B cell (primary cell): ENCODE results near the gene CAMSAP2. TPM values are rescaled to one million over a fixed set of nuclear protein-coding genes. Genes with fewer than 3 reads are reported as not detected.

Experiments used
- ATAC-seq: fragments of 200-7000 bp; cut with Tn5 transposase; one replicate; pipeline ENCODE4 v1.10.0; 2021; ENCODE audit warnings: low read depth, mild to moderate bottlenecking, moderate number of reproducible peaks, moderate library complexity
- CTCF ChIA-PET: fragments of 350-600 bp; sonication (Branson Sonifier 250); formaldehyde crosslinking; loops from one replicate; lab custom pipeline; 2021; ENCODE audit warnings: antibody characterized with exemption, inconsistent platforms; lab: Charles Lee
- POLR2A ChIA-PET: fragments of 350-600 bp; sonication (Branson Sonifier 250); formaldehyde crosslinking; loops from one replicate; lab custom pipeline; 2021; ENCODE audit warnings: antibody characterized with exemption; lab: Charles Lee
- DNase-seq: peaks from one replicate; pipeline ENCODE4 v3.0.0; 2013
- H2AFZ ChIP-seq: 2 replicates; pipeline ENCODE4 v1.6.1; 2012; ENCODE audit warnings: mild to moderate bottlenecking, low read depth, low read length; ENCODE audit not compliant: insufficient read depth, poor library complexity, severe bottlenecking
- H3K27ac ChIP-seq, 2 donors: 1 replicate in 1 of 2; 2 replicates in 1 of 2; pipeline ENCODE4 v1.5.1; 2012 to 2013; ENCODE audit warnings: low read length in 2 of 2, mild to moderate bottlenecking in 2 of 2, moderate library complexity in 1 of 2
- H3K27me3 ChIP-seq, 4 experiments: fragments of 200-600 bp in 1 of 4; sonication (generic) in 1 of 4; replicated peaks in 1 of 4; 1 replicate in 2 of 4; 2 replicates in 2 of 4; pipeline versions ENCODE4 v1.6.1 to v1.7.0; 2013 to 2016; ENCODE audit warnings: low read length in 3 of 4, mild to moderate bottlenecking in 2 of 4, mixed read lengths in 1 of 4, moderate library complexity in 1 of 4; ENCODE audit not compliant: insufficient read depth in 4 of 4, control insufficient read depth in 3 of 4; ENCODE audit errors: control extremely low read depth in 1 of 4
- H3K36me3 ChIP-seq, 2 experiments: replicated peaks in 1 of 2; 1 replicate in 1 of 2; 2 replicates in 1 of 2; pipeline versions ENCODE4 v1.6.1 to v1.7.1; 2013; ENCODE audit warnings: low read length in 1 of 2; ENCODE audit not compliant: insufficient read depth in 2 of 2, control insufficient read depth in 1 of 2; ENCODE audit errors: control extremely low read depth in 1 of 2, extremely low read depth in 1 of 2
- H3K4me1 ChIP-seq, 2 donors: fragments of 200-600 bp in 1 of 2; sonication (generic) in 1 of 2; 1 replicate in 1 of 2; 2 replicates in 1 of 2; pipeline versions ENCODE4 v1.5.1 to v1.6.1; 2013 to 2017; ENCODE audit warnings: low read length in 2 of 2; ENCODE audit not compliant: control insufficient read depth in 2 of 2, insufficient read depth in 2 of 2
- H3K4me2 ChIP-seq: replicated peaks from 2 replicates; pipeline ENCODE3; 2012; ENCODE audit warnings: mild to moderate bottlenecking, low read depth, low read length; ENCODE audit not compliant: poor library complexity, severe bottlenecking
- H3K4me3 ChIP-seq, 5 experiments: fragments of 200-600 bp in 1 of 5; sonication (generic) in 1 of 5; 1 replicate in 3 of 5; 2 replicates in 2 of 5; pipeline versions ENCODE4 v1.5.1 to v1.7.0; 2011 to 2016; ENCODE audit warnings: low read length in 4 of 5, mild to moderate bottlenecking in 4 of 5, low read depth in 2 of 5, control low read depth in 1 of 5, moderate library complexity in 1 of 5; ENCODE audit not compliant: insufficient read depth in 1 of 5; ENCODE audit errors: control extremely low read depth in 1 of 5, extremely low read depth in 1 of 5
- H3K79me2 ChIP-seq: fragments of 200-600 bp; sonication (generic); one replicate; pipeline ENCODE4 v1.6.0; 2016; ENCODE audit warnings: low read length; ENCODE audit not compliant: control insufficient read depth, insufficient read depth
- H3K9ac ChIP-seq: fragments of 200-600 bp; sonication (generic); 2 replicates; pipeline ENCODE4 v1.6.1; 2017; ENCODE audit warnings: mild to moderate bottlenecking, low read length, moderate library complexity
- H3K9me3 ChIP-seq, 3 donors: one replicate each; pipeline versions ENCODE4 v1.6.1 to v1.7.1; 2013; ENCODE audit warnings: low read length in 2 of 3; ENCODE audit not compliant: control insufficient read depth in 2 of 3, insufficient read depth in 1 of 3; ENCODE audit errors: control extremely low read depth in 1 of 3
- H4K20me1 ChIP-seq: 2 replicates; pipeline ENCODE4 v1.6.0; 2012; ENCODE audit warnings: mild to moderate bottlenecking, low read length; ENCODE audit not compliant: insufficient read depth, control insufficient read depth, poor library complexity, severe bottlenecking
- H3K27ac Mint-ChIP-seq: one replicate; pipeline ENCODE4 v1.8.0; 2021; ENCODE audit warnings: mixed read lengths
- H3K27me3 Mint-ChIP-seq: one replicate; pipeline ENCODE4 v1.8.0; 2021; ENCODE audit warnings: mixed read lengths
- H3K4me1 Mint-ChIP-seq: one replicate; pipeline ENCODE4 v1.8.0; 2021; ENCODE audit warnings: mixed read lengths
- H3K4me3 Mint-ChIP-seq: one replicate; pipeline ENCODE4 v1.8.0; 2021; ENCODE audit warnings: mixed read lengths
- H3K9me3 Mint-ChIP-seq: one replicate; pipeline ENCODE4 v1.8.0; 2022; ENCODE audit warnings: mixed read lengths; ENCODE audit not compliant: insufficient read depth
- EZH2 ChIP-seq: IDR thresholded peaks from 2 replicates; pipeline ENCODE4 v1.6.1; 2012; ENCODE audit warnings: borderline replicate concordance, low read depth, mild to moderate bottlenecking, moderate library complexity, low read length; ENCODE audit not compliant: insufficient read depth, poor library complexity, severe bottlenecking
- WGBS: methylation state at CpG from one replicate; pipeline ENCODE4 v1.1.5; 2013; ENCODE audit warnings: missing lambda C conversion rate; ENCODE audit not compliant: insufficient coverage; 5-methylcytosine and 5-hydroxymethylcytosine counted together
- intact Hi-C: fragments of 100-400 bp; cut with micrococcal nuclease; formaldehyde crosslinking; loops from one replicate; pipeline ENCODE4 v1.10.0; 2022
- polyA plus RNA-seq: library from polyadenylated mRNA; depleted of rRNA; stranded (reverse); fragments of >200 nt; gene quantifications from 2 replicates; pipeline ENCODE4 v1.2.3, GENCODE V29; 2012
- total RNA-seq, 2 donors: library from RNA; stranded (reverse); fragments of 120-200 nt in 1 of 2; gene quantifications; 1 replicate in 1 of 2; 2 replicates in 1 of 2; pipeline versions ENCODE4 v1.2.3 to v1.2.4, GENCODE V29; 2013 to 2022
- TF ChIP-seq, protein P1 (sequence below): fragments of 200-600 bp; IDR thresholded peaks from one replicate; pipeline ENCODE4 v1.8.0; 2022; ENCODE audit warnings: antibody characterized with exemption, mild to moderate bottlenecking

CAMSAP2 gene
- total and polyA plus RNA-seq, 2 donors (not counting 1 experiment from before 2014, with no cell fraction given), result 0.10 to 2.1 TPM

- ATAC-seq (no peak), DNase-seq (no peak)
- H3K4me2 ChIP-seq, result peak overlapping the region; percentile 79
- Mint-ChIP-seq H3K27ac (no peak overlapping the region), H3K27me3 (peaks cover 19% of the 10 kb centered on the region), H3K9me3 (no peaks in the 10 kb centered on the region), H3K4me1 (peaks cover 57% of the 10 kb centered on the region), H3K4me3 (peak overlapping the region; percentile 83)
- no peaks in the 10 kb centered on the region for H3K9me3 ChIP-seq
- H3K79me2 ChIP-seq, result no peaks in the 10 kb centered on the region
- no peak for TF ChIP-seq EZH2
- TF ChIP-seq, protein P1, sequence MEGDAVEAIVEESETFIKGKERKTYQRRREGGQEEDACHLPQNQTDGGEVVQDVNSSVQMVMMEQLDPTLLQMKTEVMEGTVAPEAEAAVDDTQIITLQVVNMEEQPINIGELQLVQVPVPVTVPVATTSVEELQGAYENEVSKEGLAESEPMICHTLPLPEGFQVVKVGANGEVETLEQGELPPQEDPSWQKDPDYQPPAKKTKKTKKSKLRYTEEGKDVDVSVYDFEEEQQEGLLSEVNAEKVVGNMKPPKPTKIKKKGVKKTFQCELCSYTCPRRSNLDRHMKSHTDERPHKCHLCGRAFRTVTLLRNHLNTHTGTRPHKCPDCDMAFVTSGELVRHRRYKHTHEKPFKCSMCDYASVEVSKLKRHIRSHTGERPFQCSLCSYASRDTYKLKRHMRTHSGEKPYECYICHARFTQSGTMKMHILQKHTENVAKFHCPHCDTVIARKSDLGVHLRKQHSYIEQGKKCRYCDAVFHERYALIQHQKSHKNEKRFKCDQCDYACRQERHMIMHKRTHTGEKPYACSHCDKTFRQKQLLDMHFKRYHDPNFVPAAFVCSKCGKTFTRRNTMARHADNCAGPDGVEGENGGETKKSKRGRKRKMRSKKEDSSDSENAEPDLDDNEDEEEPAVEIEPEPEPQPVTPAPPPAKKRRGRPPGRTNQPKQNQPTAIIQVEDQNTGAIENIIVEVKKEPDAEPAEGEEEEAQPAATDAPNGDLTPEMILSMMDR, result no peak
- 22% methylated on average over 2 of the region's 8 CpGs for WGBS
- H3K4me3 ChIP-seq, result peak overlapping the region in 4 of 5 experiments; percentile 39 to 55 (median 50)
- no peaks in the 10 kb centered on the region for H4K20me1 ChIP-seq
- H3K4me1 ChIP-seq, result peaks cover 47 to 66% of the 10 kb centered on the region in 2 donors
- peak overlapping the region; percentile 63 for H3K9ac ChIP-seq
- no peak overlapping the region for H3K27ac ChIP-seq
- CTCF ChIA-PET, result interaction anchor here (2.8 kb wide), 1 partner anchor 25 kb away, joined by 9 read pairs; no protein-coding TSS in a partner anchor
- H3K36me3 ChIP-seq, result no peaks in the 10 kb centered on the region
- intact Hi-C loops, result no loop called here
- POLR2A ChIA-PET, result interaction anchor here (1.2 kb wide), 2 partner anchors 18 to 22 kb away, joined by 3 to 4 read pairs; no protein-coding TSS in a partner anchor
- peaks cover 0 to 40% (median 16%) of the 10 kb centered on the region in 4 experiments for H3K27me3 ChIP-seq
- H2AFZ ChIP-seq, result peak overlapping the region; percentile 72
Measured at GRCh38 chr1:200891774-200892157, 153.1 kb downstream of the CAMSAP2 start.

DNA sequence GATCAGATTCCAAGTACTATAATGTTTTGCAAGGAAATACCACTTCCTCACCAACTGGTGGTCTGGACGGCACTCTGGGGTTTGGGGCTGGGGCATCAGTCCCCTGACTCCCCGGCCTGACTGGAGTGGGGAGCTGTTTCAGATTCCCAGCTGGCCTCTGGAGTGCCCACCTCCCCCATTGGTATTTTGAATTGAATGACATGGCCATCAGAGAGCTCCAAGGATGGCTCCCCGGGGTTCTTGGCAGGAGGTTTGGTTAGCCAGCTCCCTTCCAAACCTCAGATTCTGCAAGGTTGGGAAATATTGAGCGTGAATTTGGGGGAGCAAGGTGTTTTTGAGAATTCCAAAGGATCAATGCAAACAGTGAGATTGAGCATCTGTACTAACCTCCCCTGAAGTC is 153.9 kb downstream of the CAMSAP2 start:
- H3K4me2 ChIP-seq, result no peak overlapping the region
- H4K20me1 ChIP-seq, result no peaks in the 10 kb centered on the region
- H3K9me3 ChIP-seq, result no peaks in the 10 kb centered on the region
- peaks cover 0 to 40% (median 16%) of the 10 kb centered on the region in 4 experiments for H3K27me3 ChIP-seq
- H3K9ac ChIP-seq, result no peak overlapping the region
- H3K4me3 ChIP-seq, result no peak overlapping the region
- Mint-ChIP-seq H3K9me3 (no peaks in the 10 kb centered on the region), H3K27me3 (peaks cover 19% of the 10 kb centered on the region), H3K4me1 (peaks cover 55% of the 10 kb centered on the region), H3K27ac (no peak overlapping the region), H3K4me3 (no peak overlapping the region)
- DNase-seq, result no peak
- CTCF ChIA-PET, result interaction anchor here (2.8 kb wide), 1 partner anchor 25 kb away, joined by 9 read pairs; no protein-coding TSS in a partner anchor
- TF ChIP-seq, protein P1, result no peak
- no peak for TF ChIP-seq EZH2
- no peaks in the 10 kb centered on the region for H3K36me3 ChIP-seq
- POLR2A ChIA-PET, result no interaction called here
- H3K27ac ChIP-seq, result no peak overlapping the region
- ATAC-seq, result no peak
- WGBS, result 80% methylated on average over 2 of the region's 4 CpGs
- intact Hi-C loops, result no loop called here
- peaks cover 47 to 60% of the 10 kb centered on the region in 2 donors for H3K4me1 ChIP-seq
- no peak overlapping the region for H2AFZ ChIP-seq
- no peaks in the 10 kb centered on the region for H3K79me2 ChIP-seq
